Measurements from ENCODE around the gene ATP6V1C2.

Gene ATP6V1C2

GRCh38 chr2:10806543-10806942 is 85.1 kb downstream of the ATP6V1C2 start:
- Histone ChIP-seq H3K9me2 (replicated peaks; ENCODE audit: low read depth, low read length) (no peaks in the 10 kb centered on the region), H3K4me2 (ENCODE audit: low read depth, low read length, poor library complexity, severe bottlenecking) (peak overlapping the region; percentile 97), H3K9me3 (ENCODE audit: insufficient read depth, low read depth, low read length) (no peaks in the 10 kb centered on the region), H3K36me3 (ENCODE audit: insufficient read depth, low read length) (peaks cover 14% of the 10 kb centered on the region), H3K27me3 (ENCODE audit: insufficient read depth, low read length, poor library complexity, severe bottlenecking) (no peaks in the 10 kb centered on the region), H3F3A (ENCODE audit: low read depth) (no peaks in the 10 kb centered on the region), H3K4me1 (ENCODE audit: insufficient read depth, low read length, poor library complexity, severe bottlenecking) (peaks cover 57% of the 10 kb centered on the region), H3K4me3 (ENCODE audit: low read length, poor library complexity, severe bottlenecking) (peak overlapping the region; percentile 97), H4K20me1 (ENCODE audit: insufficient read depth, low read length, poor library complexity, severe bottlenecking) (peaks cover 76% of the 10 kb centered on the region), H3K9ac (ENCODE audit: low read depth, low read length, poor library complexity, severe bottlenecking) (no peak overlapping the region), H2AFZ (ENCODE audit: low read length) (no peak overlapping the region), H3K79me2 (ENCODE audit: insufficient read depth, low read length) (peaks cover 86% of the 10 kb centered on the region)
- TF ChIP-seq EZH2phosphoT487 (IDR thresholded peaks at IDR 0.05; ENCODE audit: borderline replicate concordance) = no peak
- TF ChIP-seq, protein P1, sequence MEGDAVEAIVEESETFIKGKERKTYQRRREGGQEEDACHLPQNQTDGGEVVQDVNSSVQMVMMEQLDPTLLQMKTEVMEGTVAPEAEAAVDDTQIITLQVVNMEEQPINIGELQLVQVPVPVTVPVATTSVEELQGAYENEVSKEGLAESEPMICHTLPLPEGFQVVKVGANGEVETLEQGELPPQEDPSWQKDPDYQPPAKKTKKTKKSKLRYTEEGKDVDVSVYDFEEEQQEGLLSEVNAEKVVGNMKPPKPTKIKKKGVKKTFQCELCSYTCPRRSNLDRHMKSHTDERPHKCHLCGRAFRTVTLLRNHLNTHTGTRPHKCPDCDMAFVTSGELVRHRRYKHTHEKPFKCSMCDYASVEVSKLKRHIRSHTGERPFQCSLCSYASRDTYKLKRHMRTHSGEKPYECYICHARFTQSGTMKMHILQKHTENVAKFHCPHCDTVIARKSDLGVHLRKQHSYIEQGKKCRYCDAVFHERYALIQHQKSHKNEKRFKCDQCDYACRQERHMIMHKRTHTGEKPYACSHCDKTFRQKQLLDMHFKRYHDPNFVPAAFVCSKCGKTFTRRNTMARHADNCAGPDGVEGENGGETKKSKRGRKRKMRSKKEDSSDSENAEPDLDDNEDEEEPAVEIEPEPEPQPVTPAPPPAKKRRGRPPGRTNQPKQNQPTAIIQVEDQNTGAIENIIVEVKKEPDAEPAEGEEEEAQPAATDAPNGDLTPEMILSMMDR (conservative IDR thresholded peaks at IDR 0.05; ENCODE audit: low read length) = no peak

GRCh38 chr2:10810202-10811161 is 89.1 kb downstream of the ATP6V1C2 start:
- Histone ChIP-seq H3K36me3 (ENCODE audit: insufficient read depth, low read length) (no peaks in the 10 kb centered on the region; the same call in 1 of the 2 replicates), H4K20me1 (ENCODE audit: insufficient read depth, low read length, poor library complexity, severe bottlenecking) (peaks cover 57% of the 10 kb centered on the region), H3K9ac (ENCODE audit: low read depth, low read length, poor library complexity, severe bottlenecking) (peak overlapping the region; percentile 97), H3K4me2 (ENCODE audit: low read depth, low read length, poor library complexity, severe bottlenecking) (peak overlapping the region; percentile 97), H3K4me3 (ENCODE audit: low read length, poor library complexity, severe bottlenecking) (peak overlapping the region; percentile 97), H3K9me3 (ENCODE audit: insufficient read depth, low read depth, low read length) (no peaks in the 10 kb centered on the region), H3F3A (ENCODE audit: low read depth) (no peaks in the 10 kb centered on the region), H3K9me2 (replicated peaks; ENCODE audit: low read depth, low read length) (no peaks in the 10 kb centered on the region), H3K27me3 (ENCODE audit: insufficient read depth, low read length, poor library complexity, severe bottlenecking) (no peaks in the 10 kb centered on the region), H3K4me1 (ENCODE audit: insufficient read depth, low read length, poor library complexity, severe bottlenecking) (peaks cover 51% of the 10 kb centered on the region), H3K79me2 (ENCODE audit: insufficient read depth, low read length) (peaks cover 68% of the 10 kb centered on the region), H2AFZ (ENCODE audit: low read length) (no peak overlapping the region)
- TF ChIP-seq, protein P1 (conservative IDR thresholded peaks at IDR 0.05; ENCODE audit: low read length) = no peak

DNA sequence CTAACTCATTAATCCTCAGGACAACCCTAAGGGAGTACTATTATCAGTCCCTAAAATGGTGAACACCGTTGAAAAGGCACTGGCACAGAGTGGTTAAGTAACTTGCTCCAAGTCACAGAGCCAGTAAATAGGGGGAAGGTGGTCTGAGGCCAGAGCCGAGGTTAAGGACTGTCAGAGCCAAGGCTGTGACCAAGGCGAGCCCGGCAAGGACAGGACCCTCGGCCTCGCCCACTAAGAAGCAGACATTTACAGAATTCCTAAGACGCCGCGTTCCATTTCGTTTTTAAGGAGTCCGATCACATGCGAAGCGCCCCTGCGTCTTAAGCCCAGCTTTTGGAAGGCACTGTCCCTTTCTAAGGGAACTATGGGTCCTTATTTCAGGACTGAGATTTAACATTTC is 90.1 kb downstream of the ATP6V1C2 start:
- peak overlapping the region; percentile 97 for H3K9ac ChIP-seq (ENCODE audit: low read depth, low read length, poor library complexity, severe bottlenecking)
- H3K79me2 ChIP-seq (ENCODE audit: insufficient read depth, low read length) = peaks cover 60% of the 10 kb centered on the region
- peaks cover 53% of the 10 kb centered on the region for H4K20me1 ChIP-seq (ENCODE audit: insufficient read depth, low read length, poor library complexity, severe bottlenecking)
- no peaks in the 10 kb centered on the region for H3K9me3 ChIP-seq (ENCODE audit: insufficient read depth, low read depth, low read length)
- peak overlapping the region; percentile 97 for H3K4me3 ChIP-seq (ENCODE audit: low read length, poor library complexity, severe bottlenecking)
- TF ChIP-seq EZH2phosphoT487 (IDR thresholded peaks at IDR 0.05; ENCODE audit: borderline replicate concordance) = no peak
- TF ChIP-seq, protein P1 (conservative IDR thresholded peaks at IDR 0.05; ENCODE audit: low read length) = no peak
- no peaks in the 10 kb centered on the region; the same call in 1 of the 2 replicates for H3K36me3 ChIP-seq (ENCODE audit: insufficient read depth, low read length)
- no peaks in the 10 kb centered on the region for H3K9me2 ChIP-seq (replicated peaks; ENCODE audit: low read depth, low read length)
- H3F3A ChIP-seq (ENCODE audit: low read depth) = no peaks in the 10 kb centered on the region
- H2AFZ ChIP-seq (ENCODE audit: low read length) = no peak overlapping the region
- peak overlapping the region; percentile 97 for H3K4me2 ChIP-seq (ENCODE audit: low read depth, low read length, poor library complexity, severe bottlenecking)
- H3K4me1 ChIP-seq (ENCODE audit: insufficient read depth, low read length, poor library complexity, severe bottlenecking) = peaks cover 51% of the 10 kb centered on the region
- no peaks in the 10 kb centered on the region for H3K27me3 ChIP-seq (ENCODE audit: insufficient read depth, low read length, poor library complexity, severe bottlenecking)
